DOHH2 (cell line): ENCODE results near the gene GNB1L.

Experiments used
- H3F3A ChIP-seq: fragments of 200-600 bp; sonication (generic), shearing (Covaris generic); 2 replicates; pipeline ENCODE4 v1.6.0; 2016; ENCODE audit warnings: antibody characterized with exemption, mild to moderate bottlenecking; ENCODE audit not compliant: control insufficient read depth, insufficient read depth
- H3K27ac ChIP-seq: fragments of 200-600 bp; sonication (generic); 2 replicates; pipeline ENCODE4 v1.5.1; 2014; ENCODE audit warnings: low read depth, mild to moderate bottlenecking, low read length, moderate library complexity
- H3K27me3 ChIP-seq: fragments of 200-600 bp; sonication (generic); 2 replicates; pipeline ENCODE4 v1.6.1; 2014; ENCODE audit warnings: mild to moderate bottlenecking, low read length, mixed read lengths; ENCODE audit not compliant: control insufficient read depth
- H3K36me3 ChIP-seq: fragments of 200-600 bp; sonication (generic); 2 replicates; pipeline ENCODE4 v1.6.1; 2014; ENCODE audit warnings: mild to moderate bottlenecking, low read length, moderate library complexity, mixed read lengths; ENCODE audit not compliant: control insufficient read depth
- H3K4me1 ChIP-seq: fragments of 200-600 bp; sonication (generic); 2 replicates; pipeline ENCODE4 v1.6.1; 2014; ENCODE audit warnings: mild to moderate bottlenecking, low read length, mixed read lengths; ENCODE audit not compliant: control insufficient read depth
- H3K4me2 ChIP-seq: fragments of 200-600 bp; sonication (generic); 2 replicates; pipeline ENCODE4 v1.6.0; 2014; ENCODE audit warnings: mild to moderate bottlenecking, low read length, moderate library complexity
- H3K4me3 ChIP-seq: fragments of 200-600 bp; sonication (generic); 2 replicates; pipeline ENCODE4 v1.5.1; 2014; ENCODE audit warnings: mild to moderate bottlenecking, low read length, mixed read lengths
- H3K79me2 ChIP-seq: fragments of 200-600 bp; sonication (generic); 2 replicates; pipeline ENCODE4 v1.6.1; 2014; ENCODE audit warnings: mild to moderate bottlenecking, low read length, mixed read lengths; ENCODE audit not compliant: control insufficient read depth
- H3K9me2 ChIP-seq: fragments of 200-600 bp; sonication (generic); replicated peaks from 2 replicates; pipeline ENCODE4 v1.6.1; 2014; ENCODE audit warnings: mild to moderate bottlenecking, low read length, mixed read lengths; ENCODE audit not compliant: control insufficient read depth
- H3K9me3 ChIP-seq: fragments of 200-600 bp; sonication (generic); 2 replicates; pipeline ENCODE4 v1.6.1; 2014; ENCODE audit warnings: antibody characterized with exemption, low read length, mixed read lengths; ENCODE audit not compliant: control insufficient read depth, insufficient read depth
- H4K20me1 ChIP-seq: fragments of 200-600 bp; sonication (generic); 2 replicates; pipeline ENCODE4 v1.6.0; 2014; ENCODE audit warnings: low read depth, mild to moderate bottlenecking, antibody characterized with exemption, low read length, moderate library complexity; ENCODE audit not compliant: control insufficient read depth, insufficient read depth
- CTCF ChIP-seq: fragments of 200-600 bp; sonication (generic); IDR thresholded peaks from one replicate; pipeline ENCODE4 v1.5.1; 2014; ENCODE audit warnings: antibody characterized with exemption, mild to moderate bottlenecking, low read depth, low read length; ENCODE audit not compliant: poor library complexity, severe bottlenecking
- EZH2phosphoT487 ChIP-seq: fragments of 200-600 bp; sonication (generic); IDR thresholded peaks from 2 replicates; pipeline ENCODE4 v1.6.1; 2017; ENCODE audit warnings: borderline replicate concordance, mild to moderate bottlenecking, antibody characterized with exemption, low read length, moderate library complexity, mixed read lengths

Gene GNB1L

GRCh38 chr22:19740586-19740985, 114.1 kb downstream of the GNB1L start:
- H3K9me2 ChIP-seq, result no peaks in the 10 kb centered on the region
- H3K27me3 ChIP-seq, result no peaks in the 10 kb centered on the region
- no peak overlapping the region for H3K4me2 ChIP-seq
- no peaks in the 10 kb centered on the region for H3K79me2 ChIP-seq
- no peak for TF ChIP-seq EZH2phosphoT487
- H3K4me3 ChIP-seq, result no peak overlapping the region
- H3F3A ChIP-seq, result no peaks in the 10 kb centered on the region
- H3K27ac ChIP-seq, result no peak overlapping the region
- H3K4me1 ChIP-seq, result no peaks in the 10 kb centered on the region
- no peaks in the 10 kb centered on the region for H3K36me3 ChIP-seq
- no peaks in the 10 kb centered on the region for H3K9me3 ChIP-seq
- H4K20me1 ChIP-seq, result no peaks in the 10 kb centered on the region; the same call in 1 of the 2 replicates

GRCh38 chr22:19739911-19740449, 114.7 kb downstream of the GNB1L start:
- H3K4me2 ChIP-seq, result no peak overlapping the region
- no peak overlapping the region for H3K4me3 ChIP-seq
- H3K9me3 ChIP-seq, result no peaks in the 10 kb centered on the region
- no peaks in the 10 kb centered on the region for H3F3A ChIP-seq
- no peaks in the 10 kb centered on the region; the same call in 1 of the 2 replicates for H4K20me1 ChIP-seq
- H3K36me3 ChIP-seq, result no peaks in the 10 kb centered on the region
- TF ChIP-seq CTCF, result no peak
- no peak for TF ChIP-seq EZH2phosphoT487
- H3K9me2 ChIP-seq, result no peaks in the 10 kb centered on the region
- H3K27ac ChIP-seq, result no peak overlapping the region
- H3K4me1 ChIP-seq, result no peaks in the 10 kb centered on the region
- H3K27me3 ChIP-seq, result no peaks in the 10 kb centered on the region
- H3K79me2 ChIP-seq, result no peaks in the 10 kb centered on the region

- Histone ChIP-seq H3K4me3 (no peak overlapping the region), H3K9me2 (no peaks in the 10 kb centered on the region), H4K20me1 (no peaks in the 10 kb centered on the region; the same call in 1 of the 2 replicates), H3K79me2 (no peaks in the 10 kb centered on the region), H3F3A (no peaks in the 10 kb centered on the region), H3K36me3 (no peaks in the 10 kb centered on the region), H3K4me2 (no peak overlapping the region), H3K4me1 (no peaks in the 10 kb centered on the region), H3K27me3 (no peaks in the 10 kb centered on the region), H3K9me3 (no peaks in the 10 kb centered on the region), H3K27ac (no peak overlapping the region)
- TF ChIP-seq CTCF, result no peak
- TF ChIP-seq EZH2phosphoT487, result no peak
Observed at GRCh38 chr22:19739448-19739895, 115.2 kb downstream of the GNB1L start.

GRCh38 chr22:19738664-19739447, 115.8 kb downstream of the GNB1L start:
- Histone ChIP-seq H4K20me1 (no peaks in the 10 kb centered on the region; the same call in 1 of the 2 replicates), H3K4me2 (no peak overlapping the region), H3K79me2 (no peaks in the 10 kb centered on the region), H3K27me3 (peaks cover 4% of the 10 kb centered on the region; the same call in 1 of the 2 replicates), H3K9me2 (no peaks in the 10 kb centered on the region), H3K9me3 (no peaks in the 10 kb centered on the region), H3K4me3 (no peak overlapping the region), H3K27ac (no peak overlapping the region), H3K4me1 (no peaks in the 10 kb centered on the region), H3F3A (no peaks in the 10 kb centered on the region), H3K36me3 (no peaks in the 10 kb centered on the region)
- no peak for TF ChIP-seq CTCF
- no peak for TF ChIP-seq EZH2phosphoT487
